GM19035 (cell line): ENCODE data around the gene PTPRN.

ENCODE experiments used
- ATAC-seq: cut with Tn5 transposase; IDR thresholded peaks from one replicate; pipeline ENCODE4 v1.9.1; 2021; ENCODE audit not compliant: unreplicated experiment

PTPRN gene

DNA sequence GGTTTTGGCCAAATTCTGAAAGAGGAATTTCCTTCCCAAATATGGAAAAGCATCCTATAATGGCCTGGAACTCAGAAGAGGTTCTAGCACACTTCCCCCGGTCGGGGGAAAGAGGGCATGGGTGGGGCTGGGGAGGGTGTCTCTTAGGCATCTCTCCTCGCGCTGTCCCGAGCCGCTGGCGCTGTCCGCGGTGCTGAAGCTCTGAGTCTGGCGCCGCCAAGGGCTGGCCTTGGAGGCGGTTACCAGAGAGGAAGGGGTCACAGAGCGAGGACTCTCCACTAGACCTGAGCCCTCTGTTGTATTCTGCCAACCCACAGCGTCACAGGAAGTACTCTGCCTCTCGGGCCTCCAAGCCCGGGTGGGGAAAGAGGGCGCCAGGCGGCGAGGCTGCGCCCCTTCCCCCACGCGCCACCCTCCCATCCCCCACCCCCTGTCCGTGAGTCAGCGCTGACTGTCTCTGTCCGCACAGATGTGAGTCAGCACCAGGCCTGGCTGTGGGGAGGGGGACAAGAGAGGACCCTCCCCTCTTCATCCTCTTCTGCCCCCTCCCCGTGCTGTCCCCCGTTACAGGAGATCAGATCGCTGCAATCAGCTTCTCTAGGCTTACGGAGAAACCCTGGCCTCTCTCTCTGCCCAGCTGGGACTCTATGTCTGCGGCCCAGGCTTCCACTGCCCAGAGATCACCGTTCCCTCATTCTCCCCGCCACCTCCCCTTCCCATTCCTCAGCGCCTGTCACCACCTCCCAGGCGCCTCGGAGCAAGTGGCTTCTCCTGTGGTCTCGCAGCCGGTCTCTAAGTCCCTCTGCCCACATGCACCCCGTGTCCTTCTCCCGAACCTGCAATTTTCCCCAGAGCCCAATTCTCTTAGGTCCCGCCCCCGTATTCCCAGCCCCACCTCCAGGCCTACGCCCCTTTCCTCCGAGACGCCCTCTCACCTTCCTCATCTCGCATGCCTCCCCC is 779 bp downstream of the PTPRN start:
- ATAC-seq, result no peak

DNA sequence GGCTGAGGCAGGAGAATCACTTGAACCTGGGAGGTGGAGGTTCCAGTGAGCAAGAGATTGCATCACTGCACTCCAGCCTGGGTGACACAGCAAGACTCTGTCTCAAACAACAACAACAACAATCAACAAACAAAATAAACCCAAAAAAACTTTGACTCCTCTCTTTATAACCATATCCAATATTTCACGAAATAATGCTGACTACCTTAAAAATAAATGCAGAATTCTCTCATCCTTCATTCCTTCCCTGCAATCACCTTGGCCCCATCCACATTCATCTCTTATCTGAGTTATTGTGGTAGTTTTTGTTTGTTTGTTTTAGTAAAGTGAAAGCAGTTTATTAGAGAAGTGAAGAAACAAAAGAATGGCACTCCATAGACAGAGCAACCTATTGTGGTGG is 3.2 kb downstream of the PTPRN start:
- no peak for ATAC-seq

DNA sequence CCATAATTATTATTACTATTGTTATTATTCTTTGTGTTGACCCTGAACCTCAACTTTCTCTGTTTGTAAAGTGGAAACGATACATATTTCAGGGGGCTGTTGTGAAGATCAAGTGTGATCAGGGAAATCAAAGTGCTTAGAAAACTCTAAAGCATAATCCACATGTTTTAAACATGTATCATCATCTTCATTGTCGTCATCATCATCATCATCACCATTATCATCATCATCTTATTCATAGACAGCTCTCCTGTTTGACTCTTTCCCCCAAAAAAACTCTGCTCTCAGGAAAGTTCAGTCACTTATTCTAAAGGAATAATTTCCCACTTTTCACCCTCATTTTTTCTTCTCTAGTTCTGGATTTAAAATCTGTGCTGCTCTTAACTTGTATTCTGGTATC is 5.0 kb downstream of the PTPRN start:
- no peak for ATAC-seq

GRCh38 chr2:219302412-219302968 is 6.7 kb downstream of the PTPRN start:
- no peak for ATAC-seq

DNA sequence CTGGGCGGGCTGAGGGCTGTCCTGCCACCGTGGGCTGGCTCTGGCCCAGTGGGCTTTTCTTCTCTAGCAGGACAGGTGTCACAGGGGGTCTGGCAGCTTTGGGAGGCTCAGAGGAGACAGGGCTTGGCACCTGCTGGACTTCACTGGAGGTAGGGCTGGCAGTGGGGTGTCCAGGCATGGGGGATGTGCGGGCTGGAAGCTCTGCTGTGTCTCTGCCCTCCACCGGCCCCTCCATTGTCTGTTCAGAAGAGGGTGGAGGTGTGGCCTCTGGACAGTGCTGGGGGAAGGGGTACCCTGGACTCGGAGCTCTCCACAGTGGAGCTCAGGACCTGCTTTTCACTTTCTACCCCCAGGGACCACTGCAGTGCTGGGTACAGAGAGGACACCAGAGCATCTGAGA is 9.2 kb downstream of the PTPRN start:
- no peak for ATAC-seq

DNA sequence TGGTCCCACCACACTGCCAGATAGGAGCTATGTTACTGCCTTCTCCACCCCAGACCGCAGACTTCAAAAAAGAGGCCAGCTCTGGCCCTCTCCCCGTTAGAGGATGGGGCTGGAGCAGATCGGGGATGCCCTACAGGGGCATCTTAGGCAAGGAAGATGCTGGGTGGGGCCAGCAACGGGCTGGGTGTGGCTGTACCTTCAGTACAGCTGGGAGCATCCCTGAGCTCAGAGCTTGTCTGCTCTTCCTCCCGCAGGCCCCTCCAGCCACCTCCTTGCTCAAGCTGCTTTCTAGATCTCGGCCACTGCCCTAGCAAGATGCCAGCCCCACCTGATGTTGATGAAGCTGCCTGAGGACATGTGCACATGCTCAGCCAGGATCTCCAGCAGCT is 9.8 kb downstream of the PTPRN start:
- ATAC-seq, result no peak

DNA sequence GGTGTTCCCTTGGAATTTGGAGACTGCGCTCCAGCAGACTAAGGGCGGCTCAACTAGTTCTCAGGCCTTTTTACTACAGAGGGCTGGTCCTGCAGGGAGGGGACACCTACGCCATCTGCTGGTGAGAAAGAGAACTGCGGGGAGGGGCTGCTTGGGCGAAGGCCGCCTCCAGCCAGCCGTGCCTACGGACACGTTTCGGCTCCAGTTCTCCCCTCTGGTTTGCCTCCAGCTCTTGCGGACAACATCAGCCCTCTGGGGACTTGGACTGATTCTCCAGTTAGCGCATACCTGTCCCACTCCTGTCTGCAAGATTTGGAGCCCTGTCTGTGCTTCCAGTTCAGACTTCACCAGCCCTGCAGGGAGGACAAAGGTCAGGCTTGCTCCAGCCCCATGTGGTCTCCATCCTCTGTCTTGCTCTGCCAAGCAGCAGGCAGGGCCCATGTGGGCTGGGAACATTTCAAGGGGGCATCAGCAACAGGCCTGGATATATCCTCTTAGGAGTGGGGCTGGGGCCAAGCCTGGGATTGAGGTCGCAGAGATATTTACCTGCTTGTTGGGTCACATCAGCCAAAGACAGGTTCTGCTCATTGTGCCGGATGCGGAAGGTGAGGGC is 10.3 kb downstream of the PTPRN start:
- peak; percentile 41 for ATAC-seq

DNA sequence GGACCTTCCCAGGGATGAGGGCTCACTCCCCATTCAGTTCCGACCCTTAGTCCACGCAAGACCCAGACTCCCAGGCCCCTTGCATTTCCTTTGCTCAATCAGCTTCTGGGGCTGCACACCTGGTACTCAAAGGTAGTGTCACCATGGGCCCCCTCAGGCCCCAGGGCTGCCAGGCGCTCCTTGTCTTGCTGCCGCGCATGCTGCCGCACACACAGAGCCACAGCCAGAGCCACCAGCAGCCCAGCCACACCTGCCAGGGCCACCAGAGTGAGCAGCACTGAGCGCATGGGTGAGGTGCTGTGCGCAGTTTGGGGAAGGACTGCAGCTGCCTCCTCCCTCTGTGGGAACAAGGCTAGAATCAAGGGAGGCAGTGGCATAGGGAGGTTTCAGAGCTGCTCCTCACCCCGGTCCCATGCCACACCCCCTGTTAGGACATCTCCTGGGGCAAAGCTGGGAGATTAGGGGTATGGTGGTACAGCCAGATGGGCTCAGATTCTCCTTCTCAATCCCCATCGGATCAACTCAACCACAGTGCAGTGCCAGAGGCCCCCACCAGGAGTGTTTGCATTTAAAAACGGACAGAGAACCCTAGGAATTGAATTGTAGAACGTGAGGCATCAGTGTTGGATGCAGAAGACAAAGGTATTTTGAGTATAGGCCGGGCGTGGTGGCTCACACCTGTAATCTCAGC is 11.3 kb downstream of the PTPRN start:
- no peak for ATAC-seq

DNA sequence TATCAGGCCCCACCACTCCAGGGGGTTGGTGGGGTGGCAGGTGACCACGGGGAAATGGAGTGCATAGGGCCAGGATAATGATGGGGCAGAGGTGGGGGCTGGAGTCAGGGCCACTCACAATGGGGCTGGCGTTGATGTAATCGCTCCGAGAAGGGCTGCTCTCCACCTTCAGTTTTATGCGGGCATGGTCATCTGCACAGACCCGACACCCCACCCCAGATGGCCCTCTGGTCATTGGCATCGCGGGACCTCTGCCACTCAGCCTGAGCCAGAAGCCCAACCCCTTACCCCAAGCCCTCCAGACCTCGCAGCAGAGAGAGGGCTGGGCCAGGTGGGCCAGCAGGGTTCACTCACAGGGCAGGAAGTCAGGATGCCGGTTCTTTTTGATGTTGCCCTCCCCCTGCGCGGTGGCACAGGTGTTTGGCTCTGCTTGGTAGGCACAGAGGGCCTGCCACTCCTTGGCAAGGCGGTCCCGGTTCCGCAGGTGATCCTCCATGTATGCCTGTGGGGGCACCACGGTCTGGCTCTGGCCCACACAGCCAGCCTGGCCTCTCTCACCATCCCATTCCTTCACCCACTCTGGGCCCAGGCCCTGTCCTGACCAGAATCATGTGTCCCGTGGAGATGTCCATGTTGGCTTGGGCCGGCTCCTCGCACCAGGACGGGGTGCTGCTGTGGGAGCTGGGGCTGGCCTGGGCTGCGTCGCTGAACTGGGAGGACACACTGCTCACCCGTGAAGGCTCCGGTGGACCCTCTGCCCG is 12.4 kb downstream of the PTPRN start:
- ATAC-seq, result no peak

DNA sequence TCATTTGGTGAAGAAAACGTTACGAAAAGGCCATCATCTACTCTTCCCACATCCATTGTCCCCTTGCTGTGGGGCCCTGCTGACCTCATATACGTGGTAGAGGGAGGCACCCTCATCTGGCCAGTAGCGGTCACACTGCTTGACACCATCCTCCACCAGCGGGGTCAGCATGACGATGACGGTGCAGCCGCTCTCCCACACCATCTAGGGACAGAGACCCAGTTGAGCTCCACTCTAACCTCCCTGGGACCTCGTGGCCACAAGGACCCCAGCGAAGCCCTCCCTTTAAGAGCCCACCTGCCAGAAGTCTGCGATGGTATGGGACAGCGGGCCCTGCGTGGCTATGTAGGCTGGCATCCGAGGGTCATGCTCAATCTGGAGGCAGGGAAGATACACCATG is 13.1 kb downstream of the PTPRN start:
- ATAC-seq, result no peak

DNA sequence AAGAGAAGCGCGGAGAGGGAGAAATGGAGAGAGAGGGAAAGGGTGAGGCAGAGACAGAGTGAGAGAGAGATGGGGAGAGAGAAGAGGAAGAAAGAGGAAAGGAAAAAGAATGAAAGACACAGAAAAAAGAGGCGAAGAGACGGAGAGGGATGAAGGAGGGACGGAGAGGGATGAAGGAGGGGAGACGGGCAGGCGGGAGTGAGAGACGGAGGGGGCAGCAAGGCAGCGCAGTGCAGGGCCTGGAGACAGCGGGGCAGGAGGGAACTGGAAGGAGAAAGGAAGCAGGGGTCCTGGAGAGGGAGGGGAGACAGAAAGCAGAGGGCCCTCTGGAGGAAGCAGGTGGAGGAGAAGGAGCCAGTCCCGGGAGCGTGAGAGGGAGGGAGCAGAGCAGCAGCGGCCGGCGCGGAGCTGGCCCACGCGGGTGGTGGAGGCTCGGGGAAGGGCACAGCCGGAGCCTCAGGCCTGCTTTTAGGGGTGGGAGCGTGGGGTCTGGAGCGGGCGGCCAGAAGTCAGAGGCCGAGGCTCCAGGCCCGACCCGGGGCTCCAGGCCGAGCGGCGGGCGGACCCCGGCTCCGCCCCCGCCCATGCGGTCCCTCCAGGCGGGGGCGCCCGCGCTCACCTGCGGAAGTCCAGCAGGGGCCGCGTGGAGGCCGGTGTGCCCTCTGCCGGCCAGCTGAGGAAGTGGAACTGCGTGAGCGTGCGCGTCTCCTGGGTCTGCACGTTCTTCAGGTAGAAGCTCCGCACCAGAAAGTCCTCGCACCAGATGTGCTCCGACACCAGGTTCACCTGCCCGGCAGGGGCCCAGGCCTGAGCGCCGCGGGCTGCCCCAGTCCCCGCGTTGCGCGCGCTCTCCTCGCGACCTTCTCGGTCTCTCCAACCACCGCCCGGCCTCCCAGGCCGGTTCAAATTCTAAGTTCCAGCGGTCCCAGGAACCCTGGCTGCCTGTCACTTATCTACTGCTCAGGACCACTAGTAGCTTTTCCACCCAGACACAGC is 14.5 kb downstream of the PTPRN start:
- ATAC-seq, result peak; percentile 93

DNA sequence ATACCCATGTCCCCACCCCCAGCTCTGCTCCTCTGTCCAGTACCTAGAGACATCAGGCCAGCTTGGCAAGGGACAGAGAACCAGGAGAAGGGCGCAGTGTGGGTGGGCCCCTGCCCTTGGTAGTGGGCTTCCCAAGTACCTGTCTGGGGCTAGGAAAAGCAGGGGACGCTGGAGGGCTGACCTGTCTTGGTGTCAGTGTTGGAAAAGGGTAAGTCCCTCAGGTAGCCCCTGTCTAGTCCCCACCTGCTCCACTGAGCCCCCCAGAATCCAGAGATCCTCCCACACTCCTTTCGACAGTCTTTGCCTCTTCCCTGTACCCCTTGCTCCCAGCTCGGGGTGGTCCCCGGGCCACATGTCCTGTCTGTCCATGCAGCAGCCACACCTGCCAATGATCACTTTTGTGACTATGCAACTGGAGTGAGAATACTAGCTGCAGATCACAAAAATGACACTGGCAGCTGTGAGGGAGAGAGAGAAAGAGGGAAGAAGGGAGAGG is 15.4 kb downstream of the PTPRN start:
- no peak for ATAC-seq

- no peak for ATAC-seq
These were observed 16.6 kb downstream of the PTPRN start for GRCh38 chr2:219292616-219293015.

DNA sequence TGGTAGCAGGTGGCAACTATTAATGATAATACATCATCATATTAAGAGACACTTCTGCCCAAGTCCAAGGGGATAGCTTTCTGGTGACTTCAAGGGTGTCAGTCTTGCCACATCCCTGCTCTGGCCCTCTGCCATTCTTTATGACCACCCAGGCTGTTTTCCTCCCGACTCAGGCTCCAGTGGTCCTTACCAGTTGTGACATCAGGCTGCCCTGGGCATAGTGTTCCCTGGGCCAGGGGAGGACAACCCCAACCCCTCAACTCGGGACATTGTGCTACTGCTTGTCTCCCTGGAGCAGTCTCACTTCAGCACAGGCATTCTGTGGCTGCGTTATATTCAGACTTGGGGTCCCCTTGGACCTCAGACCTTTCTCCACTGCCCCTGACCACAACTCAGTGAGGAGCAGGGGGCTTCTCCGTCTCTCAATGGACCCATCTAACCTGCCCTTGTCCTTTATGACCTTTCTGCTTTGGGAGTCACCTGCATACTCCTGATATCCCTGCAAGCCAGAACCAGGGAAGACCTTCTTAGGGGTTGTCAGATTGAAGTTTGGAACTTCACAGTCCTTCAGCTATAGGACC is 17.2 kb downstream of the PTPRN start:
- ATAC-seq, result no peak

DNA sequence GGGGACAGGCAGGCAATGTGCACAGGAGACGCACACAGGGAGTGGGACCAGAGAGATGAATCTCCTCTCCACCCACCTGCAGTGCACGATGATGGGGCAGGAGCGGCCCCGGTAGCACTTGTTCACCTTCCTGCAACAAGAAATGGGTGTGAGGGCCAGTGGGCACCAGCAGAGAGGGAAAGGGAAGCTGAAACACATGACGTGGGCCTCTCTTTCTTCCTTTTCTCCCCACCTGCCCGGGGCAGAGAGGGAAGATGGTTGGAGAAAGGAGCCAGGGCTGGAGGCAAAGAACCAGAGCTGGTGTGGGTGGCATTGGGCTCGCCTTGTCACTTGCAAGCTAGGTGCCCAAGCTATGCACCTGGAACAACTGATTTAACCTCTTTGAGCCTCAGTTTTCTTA is 17.8 kb downstream of the PTPRN start:
- no peak for ATAC-seq

DNA sequence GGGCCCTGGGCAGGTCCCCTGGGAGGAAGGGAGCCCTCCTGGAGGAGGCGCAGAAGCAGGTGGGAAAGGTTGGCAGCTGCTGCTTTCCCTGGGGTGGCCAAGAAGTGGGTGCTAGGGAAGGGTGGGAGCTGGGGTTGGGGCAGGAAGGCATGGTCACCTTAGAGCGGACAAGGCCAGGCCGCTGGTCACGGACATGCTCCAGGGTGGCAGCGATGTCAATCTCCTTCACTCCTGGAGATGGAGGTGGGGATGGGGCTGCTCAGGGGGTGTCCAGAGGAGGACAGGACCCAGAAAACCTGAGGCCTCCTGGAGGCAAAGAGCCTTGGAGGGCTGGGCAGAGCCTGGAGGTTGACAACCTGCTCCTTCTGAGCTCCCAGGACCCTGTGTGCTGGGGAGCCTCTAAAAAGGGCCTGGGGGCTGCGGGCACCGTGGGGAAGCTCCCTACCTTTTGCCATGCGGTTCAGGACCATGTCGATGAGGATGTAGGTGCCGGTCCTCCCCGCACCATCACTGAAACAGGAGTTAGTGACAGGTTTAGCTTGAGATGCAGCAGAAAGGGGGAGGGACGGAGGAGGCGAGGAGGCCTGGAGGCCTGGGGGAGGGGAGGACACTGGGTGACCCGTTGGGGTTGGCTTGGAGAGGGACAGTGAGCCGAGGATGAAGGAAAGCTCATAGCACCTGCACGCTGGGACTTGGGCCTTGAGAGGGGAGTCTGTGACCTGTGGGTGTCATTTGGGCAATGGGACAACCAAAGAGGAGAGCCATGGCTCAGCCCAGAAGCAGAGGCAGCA is 18.6 kb downstream of the PTPRN start:
- ATAC-seq, result no peak

DNA sequence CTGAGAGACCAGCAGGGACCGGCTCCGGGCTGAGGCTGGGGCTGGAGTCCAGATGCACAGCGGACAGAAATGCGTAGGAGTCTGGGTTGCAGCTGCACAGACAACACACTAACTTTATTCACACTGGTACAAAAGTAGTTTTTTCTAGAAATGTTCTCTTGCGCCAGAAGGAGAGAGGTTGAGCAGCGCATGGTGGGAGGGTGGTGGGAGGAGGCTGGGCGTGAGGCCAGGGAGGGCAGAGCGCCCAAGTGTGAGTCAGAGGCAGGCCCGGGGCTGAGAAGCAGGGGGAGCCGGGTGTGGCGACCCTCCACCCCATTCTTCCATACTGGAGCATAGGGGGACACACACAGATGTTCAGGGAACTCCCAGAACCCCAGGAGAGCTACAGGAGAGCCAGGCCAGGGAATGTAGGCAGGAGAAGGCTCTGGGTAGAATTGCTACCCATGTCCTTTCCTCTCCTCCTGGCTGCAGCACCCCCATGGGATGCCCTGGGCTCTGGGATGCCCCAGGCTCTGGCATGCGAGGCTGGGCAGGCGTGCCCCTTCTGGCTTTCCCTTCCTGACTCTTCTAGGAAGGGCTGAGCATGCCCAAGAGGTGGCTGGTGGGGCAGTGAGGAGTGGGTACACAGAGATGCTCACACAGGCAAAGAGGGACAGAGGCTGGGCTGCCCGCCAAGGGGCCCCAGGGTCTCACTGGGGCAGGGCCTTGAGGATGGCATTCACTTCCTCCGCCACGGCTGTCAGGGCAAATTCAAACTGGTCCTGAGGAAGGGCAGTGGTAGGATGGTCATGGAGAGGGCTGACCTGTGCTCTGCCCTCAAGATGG is 19.5 kb downstream of the PTPRN start:
- ATAC-seq, result no peak

DNA sequence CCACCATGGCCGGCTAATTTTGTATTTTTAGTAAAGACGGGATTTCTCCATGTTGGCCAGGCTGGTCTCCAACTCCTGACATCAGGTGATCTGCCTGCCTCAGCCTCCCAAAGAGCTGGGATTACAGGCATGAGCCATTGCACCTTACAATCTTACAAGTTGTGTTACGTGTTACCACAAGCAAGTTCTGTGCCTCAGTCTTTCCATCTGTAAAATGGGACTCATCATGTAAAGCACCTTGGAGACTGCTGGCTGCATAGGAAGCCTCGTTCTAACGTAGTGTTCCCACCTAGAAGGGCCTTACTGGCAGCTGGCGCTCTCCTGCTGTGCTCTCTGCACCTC is 20.0 kb downstream of the PTPRN start:
- no peak for ATAC-seq
